Measurements from ENCODE around the gene NLRP8.
"Not testable (repeated sequence)": the region's sequence is repeated elsewhere in the genome, so short reads cannot be mapped to it uniquely, and the experiment has no call there.

NLRP8 gene

GRCh38 chr19:55947532-55947931 lies at the start of gene NLRP8:
TSS of gene NLRP8 (plus strand) at chr19:55947832.
- in situ Hi-C loops (cut with HindIII; ENCODE audit: low sequenced_read_pairs): no loop called here

DNA sequence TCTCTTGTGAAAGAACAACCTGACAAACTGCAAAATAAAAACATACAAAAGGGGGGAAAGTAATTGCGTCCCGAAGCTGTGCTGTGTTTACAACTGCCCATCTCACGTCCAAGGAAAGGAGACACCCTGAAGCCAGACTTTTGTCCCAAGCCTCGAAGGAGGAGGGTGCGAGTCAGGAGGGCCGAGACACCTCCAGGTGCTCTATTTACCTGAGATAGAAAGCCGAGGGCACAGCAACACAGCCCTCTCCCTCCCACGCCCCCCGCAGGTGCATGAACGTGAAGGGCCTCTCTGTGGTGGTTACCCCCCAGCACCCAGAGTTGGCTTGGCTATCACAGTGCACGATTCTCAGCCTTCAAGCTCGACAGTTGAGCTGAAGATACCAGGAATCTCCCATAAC lies 48.7 kb upstream of the NLRP8 start:
- in situ Hi-C loops (cut with HindIII; ENCODE audit: low sequenced_read_pairs): no loop called here

DNA sequence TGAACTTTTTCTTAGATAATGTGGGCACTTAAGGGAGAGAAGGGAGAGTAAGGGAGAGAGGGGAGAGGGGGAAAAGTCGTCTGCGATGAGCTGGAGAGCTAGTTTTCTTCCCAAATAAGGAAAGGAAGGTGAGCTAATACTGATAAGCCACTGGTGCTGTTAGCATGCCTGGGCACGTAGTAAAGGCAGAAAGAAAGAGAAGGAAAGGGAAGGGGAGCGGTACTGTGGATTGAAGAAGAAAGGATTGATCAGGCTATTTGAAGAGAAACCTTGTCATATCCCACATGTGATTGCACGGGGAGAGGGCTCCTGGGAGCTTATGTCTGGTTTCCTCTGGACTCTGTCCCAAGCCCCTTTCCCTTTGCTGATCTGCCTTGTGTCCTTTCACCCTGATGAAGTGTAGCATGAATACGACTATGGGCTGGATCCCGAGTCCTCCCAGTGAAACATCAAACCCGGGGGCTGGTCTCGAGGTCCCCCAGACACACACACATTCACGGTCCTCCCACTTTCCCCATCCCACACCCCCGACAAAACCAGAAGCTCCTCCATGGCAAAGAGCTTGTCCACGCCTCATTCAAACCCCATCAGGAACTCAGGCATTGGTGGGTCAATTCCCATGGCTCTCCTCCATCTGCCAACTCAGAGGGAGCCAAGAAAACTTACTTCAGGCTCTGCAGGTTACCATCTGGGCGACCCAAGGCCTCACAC lies 46.1 kb upstream of the NLRP8 start:
- in situ Hi-C loops (cut with HindIII; ENCODE audit: low sequenced_read_pairs): no loop called here

DNA sequence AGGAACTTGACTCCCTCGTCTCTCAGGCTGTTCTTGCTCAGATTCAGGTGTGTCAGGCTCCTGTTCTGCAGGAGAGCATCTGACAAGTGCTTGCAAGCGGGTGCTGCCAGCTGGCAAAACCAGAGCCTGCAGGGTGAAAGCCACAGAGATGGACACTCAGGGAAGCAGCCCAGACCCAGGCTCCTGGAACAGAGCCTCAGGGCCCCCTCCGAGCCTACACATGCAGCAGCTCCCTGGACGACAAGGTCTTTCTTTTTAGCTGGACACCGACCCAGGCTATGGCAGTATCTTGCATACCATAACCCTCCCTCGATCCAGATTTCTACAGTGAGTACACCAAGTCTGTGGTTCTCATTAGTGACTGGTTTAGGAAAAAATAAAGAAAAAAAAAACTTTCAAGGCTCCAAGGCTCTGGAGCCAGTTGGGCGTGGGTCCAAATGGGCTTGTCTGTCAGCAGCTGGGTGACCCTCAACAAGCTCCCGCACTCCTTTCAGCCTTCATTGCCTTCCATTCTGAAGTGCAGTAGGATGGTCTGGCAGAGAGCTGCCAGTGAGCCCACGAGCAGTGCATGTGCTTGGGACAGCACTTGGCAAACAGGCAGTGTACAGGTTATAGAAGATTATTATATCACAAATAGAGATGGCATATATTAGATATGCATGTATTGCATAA lies 45.4 kb upstream of the NLRP8 start:
- in situ Hi-C loops (cut with HindIII; ENCODE audit: low sequenced_read_pairs): no loop called here

- in situ Hi-C loops (cut with HindIII; ENCODE audit: low sequenced_read_pairs): no loop called here
These were observed 40.3 kb upstream of the NLRP8 start for GRCh38 chr19:55907286-55907685.

GRCh38 chr19:55907746-55908145 lies 39.9 kb upstream of the NLRP8 start:
- in situ Hi-C loops (cut with HindIII; ENCODE audit: low sequenced_read_pairs): no loop called here

DNA sequence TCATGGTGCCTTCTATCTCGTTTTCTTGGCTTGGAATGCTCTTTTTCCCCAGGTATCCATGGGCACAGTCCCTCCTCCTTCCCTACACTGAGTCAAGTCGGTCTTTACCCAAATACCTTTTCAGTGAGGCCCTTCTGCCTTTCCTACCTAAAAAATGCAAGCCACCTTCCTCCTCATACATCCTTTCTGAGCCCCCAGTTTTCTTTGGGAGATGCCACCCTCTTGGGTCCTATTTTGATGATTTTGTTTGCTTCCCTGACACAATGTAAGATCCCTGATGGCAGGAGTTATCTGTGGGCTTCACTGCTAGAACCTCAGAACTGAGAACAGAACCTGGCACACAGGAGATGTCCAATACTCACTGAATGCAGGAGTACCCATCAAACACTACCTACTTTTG lies 37.8 kb upstream of the NLRP8 start:
- in situ Hi-C loops (cut with HindIII; ENCODE audit: low sequenced_read_pairs): no loop called here

DNA sequence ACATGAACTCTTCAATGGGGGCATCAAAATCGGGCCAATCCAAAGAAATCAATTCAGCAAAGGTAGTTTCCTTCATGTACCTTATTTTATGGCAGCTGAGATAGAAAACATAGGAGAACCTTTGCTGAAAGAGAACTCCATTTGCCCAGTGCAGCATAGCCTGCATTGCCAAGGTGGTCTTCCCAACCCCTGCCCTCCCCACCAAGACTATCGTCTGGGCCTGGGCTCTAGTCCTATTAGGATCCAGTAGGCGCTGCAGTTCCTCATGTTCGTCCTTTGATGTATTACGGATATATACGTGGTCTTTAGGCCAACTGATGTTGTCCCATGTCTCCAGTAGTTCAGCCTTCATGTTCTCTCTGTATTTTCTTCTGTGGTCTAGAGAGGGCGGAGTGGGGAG lies 34.7 kb upstream of the NLRP8 start:
- in situ Hi-C loops (cut with HindIII; ENCODE audit: low sequenced_read_pairs): no loop called here

DNA sequence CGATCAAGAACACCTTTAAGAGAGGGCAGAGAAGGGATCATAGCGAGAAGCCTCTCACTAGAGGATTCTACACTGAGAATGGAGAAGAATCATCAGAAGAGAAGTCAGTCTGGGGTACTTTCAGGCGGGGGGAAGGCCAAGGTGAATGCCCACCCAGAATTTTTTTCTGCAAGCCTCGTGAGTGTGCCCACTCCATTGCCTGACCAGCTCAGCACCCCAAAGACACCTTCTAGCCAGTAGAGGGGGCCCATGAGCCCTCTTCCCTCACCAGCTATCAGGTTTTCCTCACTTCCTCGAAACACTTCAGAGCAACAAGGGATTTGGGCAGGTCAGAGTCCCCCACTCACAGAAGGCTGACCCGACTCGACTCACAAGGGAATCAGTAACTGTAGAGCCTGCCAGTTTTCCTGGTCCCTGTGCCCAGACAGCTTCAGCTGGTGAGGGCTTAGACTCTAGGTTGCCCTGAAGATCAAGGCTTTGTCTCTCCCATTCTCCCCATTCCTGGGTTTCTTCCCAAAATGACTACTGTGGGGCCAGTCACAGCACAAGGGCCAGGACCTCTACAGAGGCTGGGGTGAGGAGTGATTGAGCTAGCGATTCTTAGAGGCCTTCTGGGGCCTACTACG lies 33.9 kb upstream of the NLRP8 start:
- in situ Hi-C loops (cut with HindIII; ENCODE audit: low sequenced_read_pairs): no loop called here

DNA sequence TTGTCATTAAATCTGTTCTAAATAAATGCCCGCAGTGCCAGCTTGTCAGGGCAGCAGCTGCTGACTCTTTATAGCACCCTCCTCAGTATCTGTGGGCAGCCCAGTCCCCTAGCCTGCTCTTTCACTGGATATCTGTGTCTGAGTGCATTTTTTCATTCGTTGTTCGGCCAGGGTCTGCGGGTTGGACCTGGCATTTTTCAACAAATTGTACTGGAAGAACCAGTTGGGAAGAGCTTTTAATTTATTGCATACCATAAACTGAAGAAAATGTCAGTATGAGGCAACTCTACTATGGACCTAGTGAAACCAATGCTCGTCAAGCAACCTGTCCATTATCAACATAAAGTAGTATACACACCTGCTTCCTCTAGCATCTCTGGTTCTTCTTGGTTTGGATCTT lies 24.1 kb upstream of the NLRP8 start:
- in situ Hi-C loops (cut with HindIII; ENCODE audit: low sequenced_read_pairs): no loop called here

DNA sequence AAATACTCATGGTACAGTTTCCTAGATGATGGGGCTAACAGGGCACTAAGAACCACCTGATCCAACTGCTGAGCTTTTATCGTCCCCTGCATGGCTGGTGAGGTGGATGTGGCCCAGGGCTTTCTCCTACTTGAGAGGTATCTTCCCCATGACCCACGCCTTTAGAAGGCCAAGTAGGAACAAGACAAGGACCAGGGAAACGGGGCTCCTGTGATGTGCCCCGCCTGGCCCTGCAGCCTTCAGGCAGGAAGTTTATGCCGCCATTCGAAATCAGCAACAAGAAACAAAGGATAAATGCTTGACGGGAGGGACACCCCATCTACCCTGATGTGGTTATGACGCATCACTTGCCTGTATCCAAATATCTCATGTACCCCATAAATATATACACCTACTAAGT lies 19.6 kb upstream of the NLRP8 start:
- in situ Hi-C loops (cut with HindIII; ENCODE audit: low sequenced_read_pairs): no loop called here

DNA sequence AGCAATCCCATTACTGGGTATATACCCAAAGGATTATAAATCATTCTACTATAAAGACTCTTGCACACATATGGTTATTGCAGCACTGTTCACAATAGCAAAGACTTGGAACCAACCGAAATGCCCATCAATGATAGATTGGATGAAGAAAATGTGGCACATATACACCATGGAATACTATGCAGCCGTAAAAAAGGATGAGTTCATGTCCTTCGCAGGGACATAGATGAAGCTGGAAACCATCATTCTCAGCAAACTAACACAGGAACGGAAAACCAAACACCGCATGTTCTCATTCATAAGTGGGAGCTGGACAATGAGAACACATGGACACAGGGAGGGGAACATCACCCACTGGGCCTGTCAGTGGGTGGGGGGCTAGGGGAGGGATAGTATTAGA lies 18.4 kb upstream of the NLRP8 start:
- in situ Hi-C loops (cut with HindIII; ENCODE audit: low sequenced_read_pairs): not testable (repeated sequence)

- in situ Hi-C loops (cut with HindIII; ENCODE audit: low sequenced_read_pairs): loop anchor here (5.0 kb wide), 1 partner anchor 91 kb away; no protein-coding TSS in a partner anchor
These were observed 16.6 kb upstream of the NLRP8 start for GRCh38 chr19:55930996-55931515.

DNA sequence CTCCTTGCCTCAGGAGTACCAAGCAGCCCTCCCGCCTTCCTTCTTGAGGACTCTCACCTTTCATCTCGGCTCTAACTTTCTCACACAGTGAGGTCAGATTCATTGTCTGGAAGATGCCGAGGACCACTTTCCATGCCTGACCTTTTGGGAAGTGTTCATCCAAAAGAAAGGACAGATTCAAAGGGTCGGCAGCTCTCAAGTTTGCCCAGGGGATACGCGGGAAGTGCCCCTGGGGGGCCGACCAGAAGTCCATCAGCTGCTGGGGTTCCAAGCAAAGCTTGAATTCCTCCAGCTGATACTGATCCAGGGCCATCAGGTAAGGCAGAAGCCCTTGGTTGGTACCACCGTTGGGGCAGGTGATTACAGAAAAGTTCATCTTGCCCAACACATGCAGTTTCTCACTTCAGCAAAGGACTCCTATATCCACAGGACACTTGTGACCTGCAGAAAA lies 15.7 kb upstream of the NLRP8 start, which contains the start of gene NLRP13:
NLRP13 (minus strand) TSS at position 401 of the 451 bp plus-strand sequence; CDS start at position 376, 25 bp downstream.
- in situ Hi-C loops (cut with HindIII; ENCODE audit: low sequenced_read_pairs): loop anchor here (5.0 kb wide), 1 partner anchor 90 kb away; no protein-coding TSS in a partner anchor

DNA sequence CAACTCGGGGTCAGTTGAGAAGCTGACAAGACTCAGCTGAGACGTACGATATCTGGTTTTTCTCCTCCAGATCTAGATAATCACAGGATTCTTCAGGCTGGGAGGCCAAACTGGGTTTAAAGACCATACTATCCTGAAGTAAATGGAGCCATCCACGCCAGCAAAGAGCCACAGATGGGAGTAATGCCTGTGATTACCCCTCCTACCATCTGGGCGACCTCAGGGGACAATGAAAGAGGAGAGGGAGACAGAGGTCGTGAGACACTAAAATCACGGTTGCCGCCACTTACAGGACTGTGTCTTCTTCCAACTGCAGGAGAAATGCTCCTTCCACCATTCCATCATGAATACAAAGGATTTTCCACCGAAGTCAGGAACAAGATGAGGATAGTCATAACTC lies 12.4 kb upstream of the NLRP8 start:
- in situ Hi-C loops (cut with HindIII; ENCODE audit: low sequenced_read_pairs): no loop called here

- in situ Hi-C loops (cut with HindIII; ENCODE audit: low sequenced_read_pairs): no loop called here
These were observed 8.4 kb upstream of the NLRP8 start for GRCh38 chr19:55939206-55939605.

DNA sequence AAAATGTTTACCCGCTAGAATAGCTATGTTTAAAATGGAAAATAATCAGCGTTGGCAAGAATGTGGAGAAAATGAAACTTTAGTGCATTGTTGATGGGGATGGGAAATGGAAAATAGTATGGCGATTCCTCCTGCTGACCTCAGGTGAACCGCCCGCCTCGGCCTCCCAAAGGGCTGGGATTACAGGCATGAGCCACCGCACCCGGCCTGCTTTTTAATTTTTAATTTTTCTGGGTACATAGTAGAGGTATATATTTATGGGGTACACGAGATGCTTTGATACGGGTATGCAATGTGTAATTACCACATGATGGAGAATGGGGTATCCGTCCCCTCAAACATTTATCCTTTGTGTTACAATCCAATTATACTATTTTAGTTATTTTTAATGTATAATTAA lies 7.3 kb upstream of the NLRP8 start:
- in situ Hi-C loops (cut with HindIII; ENCODE audit: low sequenced_read_pairs): no loop called here

- in situ Hi-C loops (cut with HindIII; ENCODE audit: low sequenced_read_pairs): not testable (repeated sequence)
These were observed 2.9 kb downstream of the NLRP8 start for GRCh38 chr19:55950566-55950965.

DNA sequence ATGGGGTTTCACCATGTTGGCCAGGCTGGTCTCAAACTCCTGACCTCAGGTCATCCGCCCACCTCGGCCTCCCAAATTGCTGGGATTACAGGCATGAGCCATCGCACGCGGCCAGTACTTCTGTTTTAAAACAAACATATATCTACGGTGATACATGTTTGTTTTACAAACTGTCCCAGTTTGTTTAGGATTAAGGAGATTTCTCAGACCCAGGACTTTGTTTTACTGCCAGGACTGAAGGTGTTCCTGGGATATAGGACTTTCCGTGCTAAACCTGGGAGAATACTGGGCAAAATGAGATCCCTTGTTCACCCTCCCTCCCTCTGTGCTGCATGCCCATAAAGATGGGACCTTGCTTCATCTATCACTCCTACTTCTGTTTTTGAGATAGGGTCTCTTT lies 8.8 kb downstream of the NLRP8 start:
- in situ Hi-C loops (cut with HindIII; ENCODE audit: low sequenced_read_pairs): no loop called here

DNA sequence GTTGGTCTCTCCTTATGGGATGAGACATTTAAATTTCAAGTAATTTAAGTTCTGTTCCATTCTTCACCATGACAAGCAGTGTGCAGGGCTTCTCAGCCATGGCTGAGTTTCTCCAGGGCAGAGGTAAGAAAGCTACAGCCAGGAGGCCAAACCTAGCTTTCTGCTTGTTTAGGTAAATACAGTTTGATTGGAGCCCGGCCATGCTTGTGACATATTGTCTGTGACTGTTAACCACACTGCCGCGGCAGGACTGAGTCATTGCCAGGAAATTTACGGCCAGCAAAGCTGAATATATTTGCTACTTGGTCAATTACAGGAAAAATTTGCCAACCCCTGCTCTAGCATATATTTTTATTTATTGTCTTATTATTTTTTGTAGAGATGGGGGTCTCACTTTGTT lies 10.7 kb downstream of the NLRP8 start:
- in situ Hi-C loops (cut with HindIII; ENCODE audit: low sequenced_read_pairs): no loop called here

DNA sequence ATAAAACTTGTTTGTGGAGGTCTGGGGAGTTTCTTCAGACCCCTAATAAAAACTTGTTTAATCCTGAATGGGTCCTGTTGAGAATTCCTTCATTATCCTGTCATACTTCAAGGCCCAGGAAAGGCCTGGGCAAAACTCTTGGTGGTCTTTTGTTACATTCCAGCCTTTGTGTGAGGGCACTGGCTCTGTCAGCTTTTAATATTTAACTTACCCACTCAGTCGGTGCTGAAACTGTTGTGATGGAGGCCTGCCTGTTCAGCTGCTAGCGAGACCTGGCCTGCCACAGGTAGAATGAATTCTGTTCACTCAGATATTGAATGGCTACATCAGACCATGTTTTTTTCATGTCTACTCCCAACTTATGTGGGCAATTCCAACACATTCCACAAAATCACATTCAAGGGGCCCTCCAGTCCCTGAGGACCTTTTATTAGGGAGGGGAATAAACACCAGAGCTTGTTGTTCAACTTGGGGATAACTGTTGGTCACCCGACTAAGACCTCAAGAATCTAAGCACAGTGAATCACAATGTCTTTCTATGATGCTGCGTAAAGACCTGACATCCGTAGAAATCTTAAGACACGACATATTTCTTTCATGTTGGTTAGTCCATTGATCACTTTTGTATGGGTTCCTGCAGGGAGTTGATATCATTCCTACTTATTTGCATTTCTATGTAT lies 12.5 kb downstream of the NLRP8 start:
- in situ Hi-C loops (cut with HindIII; ENCODE audit: low sequenced_read_pairs): no loop called here

Measured in endothelial cell of hepatic sinusoid (primary cell).